HG03103 (cell line): Measurements from ENCODE around the gene TMEM117.
A peak's percentile ranks its signal among the peaks of the same experiment; 100 is the strongest.

Source experiments
- ATAC-seq: cut with Tn5 transposase; IDR thresholded peaks from one replicate; pipeline ENCODE4 v1.9.1; 2021; ENCODE audit warnings: low read depth; ENCODE audit not compliant: unreplicated experiment

The TMEM117 gene

DNA sequence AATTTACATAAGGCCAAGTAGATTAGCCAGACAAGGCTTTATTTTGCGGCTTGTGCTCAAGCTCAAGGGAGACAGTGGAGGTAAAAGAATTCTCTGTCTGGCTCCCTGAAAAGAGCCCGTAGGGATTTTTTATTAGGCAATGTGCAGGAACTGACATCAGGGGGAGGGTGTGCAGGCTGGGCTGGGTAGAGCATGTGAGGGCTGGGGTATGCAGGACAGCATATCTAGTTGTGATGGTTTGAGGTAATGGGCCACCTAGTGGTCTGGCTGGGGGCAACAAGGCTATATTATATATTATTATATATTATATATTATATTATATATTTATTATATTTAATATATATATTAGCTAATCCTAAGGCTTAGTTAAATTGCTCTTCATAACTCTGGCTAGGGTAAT, 102.1 kb downstream of the TMEM117 start:
- peak; percentile 77 for ATAC-seq

- no peak for ATAC-seq
These were observed 106.5 kb downstream of the TMEM117 start for GRCh38 chr12:43942379-43942778.

GRCh38 chr12:43945983-43946382, 110.1 kb downstream of the TMEM117 start:
- ATAC-seq, result no peak

DNA sequence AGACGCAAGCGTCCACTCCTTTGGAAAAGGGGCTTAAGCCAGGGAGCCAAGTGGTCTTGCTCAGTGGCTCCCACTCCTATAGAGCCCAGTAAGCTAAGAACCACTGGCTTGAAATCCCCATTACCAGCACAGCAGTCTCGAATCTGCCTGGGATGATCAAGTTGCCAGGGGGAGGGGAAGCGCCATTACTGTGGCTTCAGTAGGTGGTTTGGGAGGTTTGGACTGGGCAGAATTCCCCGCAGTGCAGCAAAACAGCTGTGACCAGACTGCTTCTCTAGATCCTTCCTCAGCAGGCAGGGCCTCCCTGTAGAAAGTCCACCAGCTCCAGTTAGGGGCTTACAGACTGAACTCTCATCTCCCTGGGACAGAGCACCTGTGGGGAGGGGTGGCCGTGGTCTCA, 115.4 kb downstream of the TMEM117 start:
- ATAC-seq, result no peak

DNA sequence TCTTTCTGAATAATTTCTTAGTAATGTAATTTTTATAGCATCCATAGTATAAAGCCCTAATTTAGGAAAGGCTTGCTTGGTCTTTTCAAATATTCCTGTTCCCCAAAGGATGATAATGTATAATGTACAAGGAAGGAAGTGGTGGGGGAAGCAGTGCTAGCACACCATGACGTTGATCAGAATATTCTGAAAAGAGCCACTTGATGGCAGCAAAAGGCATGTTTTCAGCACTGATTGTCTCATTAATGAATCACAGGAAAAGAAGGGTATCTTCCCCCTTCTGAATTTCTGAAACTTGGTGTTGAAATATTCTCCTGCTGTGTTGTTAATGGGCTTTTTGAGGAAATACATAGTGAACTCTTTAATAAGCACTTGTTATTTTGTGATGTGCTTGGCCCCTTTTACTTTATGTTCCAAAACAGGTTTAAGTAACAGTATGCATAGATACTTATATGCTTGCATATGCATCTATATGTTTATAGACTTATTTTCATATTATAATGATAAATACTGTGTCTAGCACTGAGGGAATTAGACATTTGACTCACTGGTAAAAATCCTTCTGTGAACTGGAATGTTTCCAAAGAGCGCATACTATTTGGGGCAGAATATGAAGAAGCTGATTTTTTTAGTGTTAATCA, 122.0 kb downstream of the TMEM117 start:
- ATAC-seq, result peak; percentile 92

GRCh38 chr12:43964033-43964432, 128.2 kb downstream of the TMEM117 start:
- ATAC-seq, result no peak

GRCh38 chr12:43964961-43965360, 129.1 kb downstream of the TMEM117 start:
- no peak for ATAC-seq

DNA sequence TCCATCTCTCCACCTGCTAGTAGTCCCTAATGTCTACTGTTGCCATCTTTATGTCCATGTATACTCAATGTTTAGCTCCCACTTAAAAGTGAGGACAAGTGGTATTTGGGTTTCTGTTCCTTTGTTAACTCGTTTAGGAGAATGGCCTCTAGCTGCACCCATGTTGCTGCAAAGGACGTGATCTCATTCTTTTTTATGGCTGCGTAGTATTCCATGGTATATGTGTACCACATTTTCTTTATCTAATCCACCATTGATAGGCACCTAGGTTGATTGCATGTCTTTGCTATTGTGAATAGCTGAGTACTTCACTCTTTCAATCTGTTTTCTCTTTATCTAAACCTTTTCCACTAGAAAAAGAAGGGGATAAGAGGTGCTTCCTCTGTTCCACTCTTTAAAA, 130.0 kb downstream of the TMEM117 start:
- ATAC-seq, result no peak

DNA sequence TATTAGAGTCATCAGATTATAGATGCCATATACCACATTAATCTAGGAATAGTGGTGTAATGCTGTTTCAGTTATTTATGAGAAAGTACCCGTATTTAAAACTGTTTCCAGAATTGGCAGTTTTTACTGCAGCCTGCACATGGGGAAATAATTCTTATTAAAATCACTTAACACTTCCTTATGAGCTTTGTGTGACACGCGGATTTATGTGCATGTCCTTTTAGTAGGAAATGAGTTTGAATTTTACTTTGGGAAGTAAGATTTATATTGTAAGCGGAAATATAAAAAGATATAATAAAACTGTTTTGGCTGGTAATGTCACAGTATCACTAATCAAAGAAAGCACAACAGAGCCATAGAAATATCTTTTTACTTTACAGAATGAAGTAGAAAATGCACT, 132.9 kb downstream of the TMEM117 start:
- no peak for ATAC-seq

GRCh38 chr12:43969882-43970281, 134.0 kb downstream of the TMEM117 start:
- ATAC-seq, result no peak

- no peak for ATAC-seq
These were observed 137.5 kb downstream of the TMEM117 start for GRCh38 chr12:43973385-43973784.

- no peak for ATAC-seq
These were observed 138.1 kb downstream of the TMEM117 start for GRCh38 chr12:43973993-43974392.

DNA sequence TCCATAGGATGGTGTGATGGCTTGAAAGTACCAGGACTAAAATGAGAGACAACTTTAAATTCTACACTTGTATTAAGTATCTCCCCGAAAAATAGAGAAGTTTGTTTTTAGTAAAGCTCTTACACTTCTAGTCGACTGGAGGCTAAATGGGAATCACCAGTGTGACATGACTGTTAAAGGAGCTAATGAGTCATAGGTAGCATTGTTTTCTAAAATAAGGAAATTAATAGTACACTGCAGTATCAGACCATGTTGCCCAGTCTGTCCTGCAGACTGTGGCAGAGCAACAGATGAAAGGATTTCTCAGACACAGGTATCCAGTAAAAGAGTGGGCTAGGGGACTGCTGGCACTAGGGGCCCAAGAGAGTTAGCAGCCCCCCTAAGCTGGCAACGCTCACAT, 140.1 kb downstream of the TMEM117 start:
- no peak for ATAC-seq

DNA sequence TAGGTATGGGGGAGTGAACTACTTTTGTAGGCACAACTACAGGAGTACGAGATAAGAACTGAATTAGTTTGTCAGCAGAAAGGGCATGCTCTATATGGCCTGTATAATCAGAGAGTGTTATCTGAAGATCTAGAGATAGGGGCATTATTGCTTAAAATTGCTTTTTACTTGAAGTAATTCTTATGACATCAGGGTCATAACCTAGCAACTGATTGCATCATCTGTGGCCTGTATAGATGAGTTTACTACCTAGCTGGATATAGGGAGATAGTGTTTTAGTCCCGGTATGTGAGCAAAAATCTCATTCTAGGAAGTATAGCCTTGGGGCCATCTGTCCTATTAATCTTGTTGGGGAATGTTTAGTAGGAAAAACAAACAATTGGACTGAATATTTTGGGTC, 142.7 kb downstream of the TMEM117 start:
- ATAC-seq, result no peak

DNA sequence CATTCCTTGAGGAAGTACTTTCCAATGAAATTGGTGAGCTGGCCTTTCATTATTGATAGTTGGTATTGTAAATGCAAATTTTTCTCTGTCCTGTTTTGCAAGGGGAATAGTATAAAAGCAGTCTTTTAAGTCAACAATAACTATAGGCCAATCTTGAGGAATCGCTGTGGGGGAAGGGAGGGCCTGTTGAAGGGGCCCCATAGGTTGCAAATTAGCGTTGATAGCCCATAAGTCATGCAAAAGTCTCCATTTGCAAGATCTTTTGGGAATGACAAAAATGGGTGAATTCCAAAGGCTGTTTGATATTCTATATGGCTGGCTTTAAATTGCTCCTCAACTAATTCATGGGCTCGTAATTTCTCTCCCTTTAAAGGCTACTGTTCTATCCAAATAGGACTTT, 143.6 kb downstream of the TMEM117 start:
- no peak for ATAC-seq

DNA sequence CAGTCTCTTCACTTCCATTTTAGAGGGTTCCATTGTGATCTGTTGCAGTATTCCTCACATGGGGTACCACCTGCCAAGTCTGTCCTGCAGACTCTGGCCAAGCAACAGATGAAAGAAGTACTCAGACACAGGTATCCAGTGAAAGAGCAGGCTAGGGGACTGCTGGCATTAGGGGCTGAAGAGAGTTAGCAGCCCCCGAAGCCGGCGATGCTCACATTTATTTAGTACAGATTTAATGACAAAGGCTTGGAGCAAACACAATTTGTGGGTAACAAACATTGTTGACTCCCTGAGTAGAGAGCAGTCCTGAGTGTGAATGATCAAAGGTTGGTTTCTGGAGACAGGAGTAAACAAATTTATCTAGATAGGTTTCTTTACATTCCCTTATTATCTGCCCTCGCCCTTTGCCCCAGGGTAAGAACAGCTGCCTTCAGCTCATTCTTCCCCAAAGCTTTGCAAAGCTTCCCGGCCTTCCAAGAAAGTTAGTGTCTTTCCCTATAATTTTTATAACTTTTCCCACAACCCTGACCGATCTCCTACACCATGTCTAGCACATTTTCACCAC, 144.8 kb downstream of the TMEM117 start:
- ATAC-seq, result no peak

DNA sequence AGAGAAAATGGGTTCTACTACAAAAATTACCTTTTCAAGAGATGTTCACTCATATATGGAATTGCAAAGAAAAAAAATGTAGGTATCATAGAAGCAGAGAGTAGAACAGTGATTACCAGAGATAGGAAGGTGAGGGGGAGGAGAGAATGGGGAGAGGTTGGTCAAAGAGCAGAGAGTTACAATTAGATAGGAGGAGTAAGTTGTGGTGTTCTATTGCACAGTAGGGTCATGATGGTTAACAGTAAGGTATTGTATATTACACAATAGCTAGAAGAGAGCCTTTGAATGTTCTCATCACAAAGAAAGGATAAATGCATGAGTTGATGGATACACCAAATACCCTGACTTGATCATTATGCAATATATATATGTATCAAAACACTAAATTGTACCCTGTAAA, 145.8 kb downstream of the TMEM117 start:
- no peak for ATAC-seq

GRCh38 chr12:43982544-43982943, 146.7 kb downstream of the TMEM117 start:
- no peak for ATAC-seq

DNA sequence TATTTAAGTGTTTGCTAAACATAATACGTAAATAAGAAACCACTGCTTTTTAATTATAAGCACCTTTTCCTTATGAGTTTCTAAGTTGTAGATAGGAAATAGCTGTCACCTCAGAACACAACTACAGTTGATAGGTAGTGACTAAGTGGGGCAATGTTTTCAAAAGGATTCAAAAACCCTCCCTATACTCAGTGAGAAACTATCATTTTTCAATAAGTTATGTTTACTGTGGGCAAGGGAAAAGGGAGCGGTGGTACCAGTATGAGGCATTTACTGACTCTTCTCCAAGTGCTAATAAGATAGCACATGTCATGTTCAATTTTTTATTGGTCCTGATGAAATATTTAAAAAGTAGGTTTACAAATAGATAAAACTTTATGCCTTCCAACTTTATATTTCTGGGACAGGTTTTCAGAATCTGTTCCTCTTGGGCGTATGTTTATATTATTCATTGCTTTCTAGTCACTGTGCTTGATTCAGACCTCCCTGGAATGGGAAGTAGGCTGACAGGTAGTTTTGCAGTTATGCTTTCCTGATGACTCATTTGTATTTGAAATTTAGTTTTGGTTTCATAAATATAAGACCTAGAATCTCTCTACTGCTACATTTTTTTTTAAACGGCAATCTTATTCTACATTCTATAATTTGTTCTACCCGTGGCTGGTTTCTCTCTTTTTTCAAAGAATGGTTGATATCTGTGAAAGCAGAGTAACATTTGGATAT, 153.1 kb downstream of the TMEM117 start:
- ATAC-seq, result peak; percentile 89

- ATAC-seq, result no peak
These were observed 157.0 kb downstream of the TMEM117 start for GRCh38 chr12:43992856-43993255.

DNA sequence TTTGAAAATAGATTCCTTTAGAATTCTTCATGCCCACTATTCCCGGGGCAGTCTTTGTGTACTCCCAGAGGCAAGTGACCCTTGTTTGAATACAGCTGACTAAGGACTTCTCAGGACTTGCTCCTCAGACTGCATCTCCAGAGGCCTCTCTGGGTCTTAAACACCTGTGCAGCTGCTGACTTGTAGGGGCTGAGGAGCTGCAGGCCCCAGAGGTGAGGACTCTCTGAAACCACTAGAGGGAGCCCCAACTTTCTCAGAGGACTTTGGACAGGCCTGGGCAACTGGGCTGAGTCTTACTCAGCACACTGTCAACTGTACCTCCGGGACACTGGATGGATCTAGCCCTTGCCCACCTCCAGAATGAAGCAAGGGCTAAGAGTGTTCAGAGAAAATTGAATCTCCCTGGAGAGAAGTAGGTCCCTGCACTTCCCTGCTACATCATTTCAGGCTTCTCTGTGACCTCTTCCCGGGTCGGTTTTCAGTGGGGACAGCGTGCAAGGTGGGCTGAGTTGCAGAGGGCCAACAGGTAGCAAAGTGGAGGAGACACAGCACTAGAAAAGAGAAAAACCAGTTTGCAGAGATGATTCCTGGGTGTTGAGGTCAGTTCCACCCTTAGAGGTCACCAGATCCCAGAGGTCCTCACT, 164.6 kb downstream of the TMEM117 start:
- ATAC-seq, result peak; percentile 99

GRCh38 chr12:44002607-44003006, 166.7 kb downstream of the TMEM117 start:
- no peak for ATAC-seq
